ENCODE data around the gene ZNF391.
"Not testable (repeated sequence)": the region's sequence is repeated elsewhere in the genome, so short reads cannot be mapped to it uniquely, and the experiment has no call there.

The ZNF391 gene

GRCh38 chr6:27419363-27419762 lies 30.8 kb downstream of the ZNF391 start:
- H3K36me3 ChIP-seq (replicated peaks; ENCODE audit: insufficient read depth, low read length), result no peaks in the 10 kb centered on the region
- no peaks in the 10 kb centered on the region for H3K27me3 ChIP-seq (replicated peaks; ENCODE audit: insufficient read depth, low read length)
- no peaks in the 10 kb centered on the region for H3K79me2 ChIP-seq (ENCODE audit: low read length)
- no peaks in the 10 kb centered on the region for H3F3A ChIP-seq (ENCODE audit: insufficient read depth, low read length)
- H4K20me1 ChIP-seq (ENCODE audit: insufficient read depth, low read length), result no peaks in the 10 kb centered on the region
- no peak overlapping the region for H2AFZ ChIP-seq (ENCODE audit: low read length)
- no peak overlapping the region for H3K4me2 ChIP-seq (ENCODE audit: low read depth, low read length)
- no peak for DNase-seq
- no peaks in the 10 kb centered on the region for H3K9me3 ChIP-seq (replicated peaks; ENCODE audit: insufficient read depth, low read length)
- no peaks in the 10 kb centered on the region for H3K9me2 ChIP-seq (replicated peaks; ENCODE audit: insufficient read depth, low read length)
- H3K27ac ChIP-seq (ENCODE audit: low read length), result no peak overlapping the region
- H3K9ac ChIP-seq (ENCODE audit: low read length), result no peak overlapping the region
- H3K4me1 ChIP-seq (ENCODE audit: low read length), result no peaks in the 10 kb centered on the region
- no peak for TF ChIP-seq EZH2 (optimal IDR thresholded peaks at IDR 0.05; ENCODE audit: low read depth, low read length)
- no peak for TF ChIP-seq EZH2phosphoT487 (IDR thresholded peaks at IDR 0.05; ENCODE audit: low read length)
- TF ChIP-seq CTCF (IDR thresholded peaks at IDR 0.05; ENCODE audit: low read length), result no peak
- H3K4me3 ChIP-seq (ENCODE audit: low read length), result no peak overlapping the region

GRCh38 chr6:27422651-27423332 lies 34.2 kb downstream of the ZNF391 start:
- Histone ChIP-seq H3K36me3 (replicated peaks; ENCODE audit: insufficient read depth, low read length) (no peaks in the 10 kb centered on the region), H3K4me1 (ENCODE audit: low read length) (no peaks in the 10 kb centered on the region), H4K20me1 (ENCODE audit: insufficient read depth, low read length) (no peaks in the 10 kb centered on the region), H3K9me3 (replicated peaks; ENCODE audit: insufficient read depth, low read length) (no peaks in the 10 kb centered on the region), H3K27me3 (replicated peaks; ENCODE audit: insufficient read depth, low read length) (no peaks in the 10 kb centered on the region), H3K9me2 (replicated peaks; ENCODE audit: insufficient read depth, low read length) (no peaks in the 10 kb centered on the region), H3K4me2 (ENCODE audit: low read depth, low read length) (no peak overlapping the region), H3F3A (ENCODE audit: insufficient read depth, low read length) (no peaks in the 10 kb centered on the region), H3K9ac (ENCODE audit: low read length) (no peak overlapping the region), H3K27ac (ENCODE audit: low read length) (no peak overlapping the region), H3K4me3 (ENCODE audit: low read length) (no peak overlapping the region), H2AFZ (ENCODE audit: low read length) (no peak overlapping the region), H3K79me2 (ENCODE audit: low read length) (no peaks in the 10 kb centered on the region)
- no peak for TF ChIP-seq EZH2phosphoT487 (IDR thresholded peaks at IDR 0.05; ENCODE audit: low read length)
- TF ChIP-seq CTCF (IDR thresholded peaks at IDR 0.05; ENCODE audit: low read length), result no peak
- no peak for TF ChIP-seq EZH2 (optimal IDR thresholded peaks at IDR 0.05; ENCODE audit: low read depth, low read length)
- no peak for DNase-seq

GRCh38 chr6:27424851-27425250 lies 36.3 kb downstream of the ZNF391 start:
- H3K4me2 ChIP-seq (ENCODE audit: low read depth, low read length); H3F3A ChIP-seq (ENCODE audit: insufficient read depth, low read length); H3K27me3 ChIP-seq (replicated peaks; ENCODE audit: insufficient read depth, low read length): not testable (repeated sequence)

GRCh38 chr6:27426045-27426620 lies 37.6 kb downstream of the ZNF391 start:
- no peak overlapping the region for H2AFZ ChIP-seq (ENCODE audit: low read length)
- no peaks in the 10 kb centered on the region for H3K27me3 ChIP-seq (replicated peaks; ENCODE audit: insufficient read depth, low read length)
- no peaks in the 10 kb centered on the region for H4K20me1 ChIP-seq (ENCODE audit: insufficient read depth, low read length)
- no peak overlapping the region for H3K4me2 ChIP-seq (ENCODE audit: low read depth, low read length)
- H3K9me3 ChIP-seq (replicated peaks; ENCODE audit: insufficient read depth, low read length), result no peaks in the 10 kb centered on the region
- DNase-seq, result no peak
- H3K4me1 ChIP-seq (ENCODE audit: low read length), result no peaks in the 10 kb centered on the region
- no peak for TF ChIP-seq EZH2 (optimal IDR thresholded peaks at IDR 0.05; ENCODE audit: low read depth, low read length)
- no peak for TF ChIP-seq CTCF (IDR thresholded peaks at IDR 0.05; ENCODE audit: low read length)
- TF ChIP-seq EZH2phosphoT487 (IDR thresholded peaks at IDR 0.05; ENCODE audit: low read length), result no peak
- no peak overlapping the region for H3K27ac ChIP-seq (ENCODE audit: low read length)
- H3K9me2 ChIP-seq (replicated peaks; ENCODE audit: insufficient read depth, low read length), result no peaks in the 10 kb centered on the region
- no peak overlapping the region for H3K4me3 ChIP-seq (ENCODE audit: low read length)
- no peak overlapping the region for H3K9ac ChIP-seq (ENCODE audit: low read length)
- H3K36me3 ChIP-seq (replicated peaks; ENCODE audit: insufficient read depth, low read length), result no peaks in the 10 kb centered on the region
- H3F3A ChIP-seq (ENCODE audit: insufficient read depth, low read length), result no peaks in the 10 kb centered on the region
- no peaks in the 10 kb centered on the region for H3K79me2 ChIP-seq (ENCODE audit: low read length)

More at GRCh38 chr6:27424851-27425250, 36.3 kb downstream of the ZNF391 start:
- H3K9ac ChIP-seq (ENCODE audit: low read length); H2AFZ ChIP-seq (ENCODE audit: low read length); H3K4me3 ChIP-seq (ENCODE audit: low read length); H3K36me3 ChIP-seq (replicated peaks; ENCODE audit: insufficient read depth, low read length); H3K9me3 ChIP-seq (replicated peaks; ENCODE audit: insufficient read depth, low read length); H3K27ac ChIP-seq (ENCODE audit: low read length); H3K9me2 ChIP-seq (replicated peaks; ENCODE audit: insufficient read depth, low read length); H3K4me1 ChIP-seq (ENCODE audit: low read length); DNase-seq; H4K20me1 ChIP-seq (ENCODE audit: insufficient read depth, low read length); H3K79me2 ChIP-seq (ENCODE audit: low read length): not testable (repeated sequence)

Data from MM.1S (cell line).